Liver (tissue), 3 donors: Measurements from ENCODE around the gene ME1.

ENCODE experiments used
- CTCF ChIP-seq: fragments of 150-350 bp; IDR thresholded peaks from 2 replicates; pipeline ENCODE4 v1.5.1; 2017; ENCODE audit warnings: improper control_type of control experiment, low read depth, low read length; ENCODE audit not compliant: missing input control
- EGR1 ChIP-seq, 2 donors: IDR thresholded peaks; 2 replicates each; pipeline ENCODE4 v1.6.1; 2016 to 2018; ENCODE audit warnings: antibody characterized with exemption in 2 of 2, low read depth in 2 of 2
- FOXA1 ChIP-seq: IDR thresholded peaks from 2 replicates; pipeline ENCODE4 v1.6.1; 2016; ENCODE audit warnings: antibody characterized with exemption
- GABPA ChIP-seq, 2 donors: IDR thresholded peaks in 1 of 2; conservative IDR thresholded peaks in 1 of 2; 2 replicates each; pipeline ENCODE4 v1.6.1; 2016; ENCODE audit warnings: antibody characterized with exemption in 2 of 2, mild to moderate bottlenecking in 1 of 2, moderate library complexity in 1 of 2
- HNF4A ChIP-seq, 2 donors: conservative IDR thresholded peaks; 2 replicates each; pipeline ENCODE4 v1.6.1; 2016; ENCODE audit warnings: antibody characterized with exemption in 2 of 2, mild to moderate bottlenecking in 2 of 2
- JUND ChIP-seq, 2 donors: IDR thresholded peaks; 2 replicates each; pipeline ENCODE4 v1.6.1; 2016; ENCODE audit warnings: antibody characterized with exemption in 2 of 2
- RAD21 ChIP-seq, 2 donors: IDR thresholded peaks; 2 replicates each; pipeline ENCODE4 v1.6.1; 2016; ENCODE audit warnings: antibody characterized with exemption in 2 of 2, mild to moderate bottlenecking in 2 of 2
- SP1 ChIP-seq: IDR thresholded peaks from 2 replicates; pipeline ENCODE4 v1.6.1; 2018; ENCODE audit warnings: antibody characterized with exemption, mild to moderate bottlenecking
- TAF1 ChIP-seq: conservative IDR thresholded peaks from 2 replicates; pipeline ENCODE4 v1.6.1; 2016; ENCODE audit warnings: antibody characterized with exemption, mild to moderate bottlenecking
- ZBTB33 ChIP-seq: IDR thresholded peaks from 2 replicates; pipeline ENCODE4 v1.6.1; 2016; ENCODE audit warnings: antibody characterized with exemption
- TF ChIP-seq, protein P1 (sequence below): IDR thresholded peaks from 2 replicates; pipeline ENCODE4 v1.6.1; 2016; ENCODE audit warnings: antibody characterized with exemption
- TF ChIP-seq, protein P2 (sequence below): IDR thresholded peaks from 2 replicates; pipeline ENCODE4 v1.6.1; 2016; ENCODE audit warnings: antibody characterized with exemption
- donor health status: healthy.
- donor health status: healthy.

- TF ChIP-seq, protein P1, sequence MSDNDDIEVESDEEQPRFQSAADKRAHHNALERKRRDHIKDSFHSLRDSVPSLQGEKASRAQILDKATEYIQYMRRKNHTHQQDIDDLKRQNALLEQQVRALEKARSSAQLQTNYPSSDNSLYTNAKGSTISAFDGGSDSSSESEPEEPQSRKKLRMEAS, result no peak
- TF ChIP-seq JUND (IDR thresholded peaks at IDR 0.05) (no peak), CTCF (no peak), GABPA (IDR thresholded peaks at IDR 0.05 in 1 of 2, conservative IDR thresholded peaks at IDR 0.05 in 1 of 2) (no peak), FOXA1 (no peak), EGR1 (IDR thresholded peaks at IDR 0.05; ENCODE audit: low read depth in 2 of 2) (no peak), ZBTB33 (no peak), SP1 (no peak), TAF1 (no peak), RAD21 (IDR thresholded peaks at IDR 0.05) (no peak), HNF4A (conservative IDR thresholded peaks at IDR 0.05) (no peak)
- TF ChIP-seq, protein P2, sequence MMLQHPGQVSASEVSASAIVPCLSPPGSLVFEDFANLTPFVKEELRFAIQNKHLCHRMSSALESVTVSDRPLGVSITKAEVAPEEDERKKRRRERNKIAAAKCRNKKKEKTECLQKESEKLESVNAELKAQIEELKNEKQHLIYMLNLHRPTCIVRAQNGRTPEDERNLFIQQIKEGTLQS, result no peak
These were observed 165.5 kb downstream of the ME1 start for GRCh38 chr6:83265384-83265783.
